Thyroid gland (tissue), 4 donors: ENCODE results near the gene ALDOC.

Experiments
- CTCF ChIP-seq, 6 experiments: fragments of 200-600 bp in 3 of 6; fragments of 450-650 bp in 3 of 6; sonication (generic) in 3 of 6; IDR thresholded peaks; one replicate each; pipeline ENCODE4 v1.5.1; 2016 to 2019; ENCODE audit warnings: antibody characterized with exemption in 6 of 6, mild to moderate bottlenecking in 2 of 6, inconsistent platforms in 1 of 6, moderate library complexity in 1 of 6
- POLR2A ChIP-seq, 2 donors: fragments of 450-650 bp; IDR thresholded peaks; one replicate each; pipeline ENCODE4 v1.6.1; 2017; ENCODE audit warnings: antibody characterized with exemption in 2 of 2, mild to moderate bottlenecking in 2 of 2, moderate library complexity in 1 of 2

GRCh38 chr17:28616281-28616680, 39.6 kb upstream of the ALDOC start:
- no peak for TF ChIP-seq CTCF (IDR thresholded peaks at IDR 0.05)
- no peak for TF ChIP-seq POLR2A (IDR thresholded peaks at IDR 0.05)
